Fibroblast of pulmonary artery (primary cell): ENCODE results near the gene ZFPM1.

Experiments
- DNase-seq: peaks from one replicate; pipeline ENCODE4 v3.0.0-alpha.2; 2010; ENCODE audit warnings: low read depth
- H3K4me3 ChIP-seq: replicated peaks from 2 replicates; pipeline ENCODE4 v1.5.1; 2011; ENCODE audit warnings: low read depth, mild to moderate bottlenecking, control low read depth, low read length, moderate library complexity
- TF ChIP-seq, protein P1 (sequence below): IDR thresholded peaks from 2 replicates; pipeline ENCODE4 v1.5.1; 2011; ENCODE audit warnings: mild to moderate bottlenecking, control low read depth, low read length, inconsistent platforms; ENCODE audit errors: missing control alignments

ZFPM1 gene

DNA sequence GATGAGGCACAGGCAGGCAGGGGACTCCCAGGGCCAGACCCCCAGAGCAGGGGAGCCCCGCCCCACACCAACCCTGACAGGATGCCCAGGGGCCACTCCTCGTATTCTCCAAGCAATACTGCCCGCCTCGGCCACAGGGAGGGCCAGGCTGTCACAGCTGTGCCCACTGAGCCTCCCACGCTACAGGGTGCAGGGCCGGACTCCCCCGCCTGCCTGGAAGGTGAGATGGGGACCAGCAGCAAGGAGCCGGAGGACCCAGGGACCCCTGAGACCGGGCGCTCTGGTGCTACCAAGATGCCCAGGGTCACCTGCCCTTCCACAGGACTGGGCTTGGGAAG lies 18.8 kb upstream of the ZFPM1 start:
- TF ChIP-seq, protein P1, sequence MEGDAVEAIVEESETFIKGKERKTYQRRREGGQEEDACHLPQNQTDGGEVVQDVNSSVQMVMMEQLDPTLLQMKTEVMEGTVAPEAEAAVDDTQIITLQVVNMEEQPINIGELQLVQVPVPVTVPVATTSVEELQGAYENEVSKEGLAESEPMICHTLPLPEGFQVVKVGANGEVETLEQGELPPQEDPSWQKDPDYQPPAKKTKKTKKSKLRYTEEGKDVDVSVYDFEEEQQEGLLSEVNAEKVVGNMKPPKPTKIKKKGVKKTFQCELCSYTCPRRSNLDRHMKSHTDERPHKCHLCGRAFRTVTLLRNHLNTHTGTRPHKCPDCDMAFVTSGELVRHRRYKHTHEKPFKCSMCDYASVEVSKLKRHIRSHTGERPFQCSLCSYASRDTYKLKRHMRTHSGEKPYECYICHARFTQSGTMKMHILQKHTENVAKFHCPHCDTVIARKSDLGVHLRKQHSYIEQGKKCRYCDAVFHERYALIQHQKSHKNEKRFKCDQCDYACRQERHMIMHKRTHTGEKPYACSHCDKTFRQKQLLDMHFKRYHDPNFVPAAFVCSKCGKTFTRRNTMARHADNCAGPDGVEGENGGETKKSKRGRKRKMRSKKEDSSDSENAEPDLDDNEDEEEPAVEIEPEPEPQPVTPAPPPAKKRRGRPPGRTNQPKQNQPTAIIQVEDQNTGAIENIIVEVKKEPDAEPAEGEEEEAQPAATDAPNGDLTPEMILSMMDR, result no peak
- DNase-seq, result no peak
- no peak overlapping the region for H3K4me3 ChIP-seq

DNA sequence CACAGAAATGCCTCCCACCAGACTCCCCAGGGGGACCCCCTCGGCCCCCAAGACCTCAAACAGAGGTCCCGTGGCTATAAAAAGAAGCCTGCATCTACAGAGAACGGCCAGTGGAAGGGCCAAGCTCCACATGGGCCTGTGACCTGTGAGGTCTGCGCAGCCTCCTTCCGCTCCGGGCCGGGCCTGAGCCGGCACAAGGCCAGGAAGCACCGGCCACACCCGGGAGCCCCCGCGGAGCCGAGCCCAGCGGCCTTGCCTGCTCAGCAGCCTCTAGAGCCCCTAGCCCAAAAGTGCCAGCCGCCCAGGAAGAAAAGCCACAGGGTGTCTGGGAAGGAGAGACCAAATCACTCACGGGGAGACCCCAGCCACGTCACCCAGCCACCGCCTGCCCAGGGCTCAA lies 18.3 kb upstream of the ZFPM1 start:
- no peak for DNase-seq
- TF ChIP-seq, protein P1, result no peak
- no peak overlapping the region for H3K4me3 ChIP-seq

DNA sequence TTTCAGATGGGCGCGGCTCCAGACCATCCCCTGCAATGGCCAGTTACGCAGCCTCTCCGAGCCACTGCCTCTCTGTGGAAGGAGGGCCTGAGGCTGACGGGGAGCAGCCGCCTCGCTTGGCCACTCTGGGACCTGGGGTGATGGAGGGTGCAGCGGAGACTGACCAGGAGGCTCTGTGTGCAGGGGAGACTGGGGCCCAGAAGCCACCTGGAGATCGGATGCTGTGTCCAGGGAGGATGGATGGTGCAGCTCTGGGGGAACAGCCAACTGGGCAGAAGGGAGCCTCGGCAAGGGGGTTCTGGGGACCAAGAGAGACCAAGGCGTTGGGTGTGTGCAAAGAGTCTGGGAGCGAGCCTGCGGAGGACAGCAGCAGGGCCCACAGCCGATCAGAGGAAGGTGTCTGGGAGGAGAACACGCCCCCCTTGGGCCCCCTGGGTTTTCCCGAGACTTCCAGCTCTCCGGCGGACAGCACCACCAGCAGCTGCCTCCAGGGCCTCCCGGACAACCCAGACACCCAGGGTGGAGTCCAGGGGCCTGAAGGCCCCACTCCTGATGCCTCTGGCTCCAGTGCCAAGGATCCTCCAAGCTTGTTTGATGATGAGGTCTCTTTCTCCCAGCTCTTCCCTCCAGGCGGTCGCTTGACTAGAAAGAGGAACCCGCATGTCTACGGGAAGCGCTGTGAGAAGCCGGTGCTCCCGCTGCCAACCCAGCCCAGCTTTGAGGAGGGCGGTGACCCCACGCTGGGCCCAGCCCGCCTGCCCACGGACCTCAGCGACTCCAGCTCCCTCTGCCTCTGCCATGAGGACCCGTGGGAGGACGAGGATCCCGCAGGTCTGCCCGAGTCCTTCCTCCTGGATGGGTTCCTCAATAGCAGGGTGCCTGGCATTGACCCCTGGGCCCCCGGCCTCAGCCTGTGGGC lies 17.4 kb upstream of the ZFPM1 start:
- DNase-seq, result no peak
- no peak overlapping the region for H3K4me3 ChIP-seq
- TF ChIP-seq, protein P1, result no peak

DNA sequence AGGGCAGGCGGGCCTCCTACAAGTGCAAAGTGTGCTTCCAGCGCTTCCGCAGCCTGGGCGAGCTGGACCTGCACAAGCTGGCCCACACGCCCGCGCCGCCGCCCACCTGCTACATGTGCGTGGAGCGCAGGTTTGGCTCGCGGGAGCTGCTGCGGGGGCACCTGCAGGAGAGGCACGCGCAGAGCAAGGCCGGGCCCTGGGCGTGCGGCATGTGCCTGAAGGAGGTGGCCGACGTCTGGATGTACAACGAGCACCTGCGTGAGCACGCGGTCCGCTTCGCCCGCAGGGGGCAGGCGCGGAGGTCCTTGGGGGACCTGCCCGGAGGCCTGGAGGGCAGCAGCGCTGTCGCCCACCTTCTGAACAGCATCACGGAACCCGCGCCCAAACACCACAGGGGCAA lies 16.3 kb upstream of the ZFPM1 start:
- H3K4me3 ChIP-seq, result no peak overlapping the region
- DNase-seq, result no peak
- TF ChIP-seq, protein P1, result no peak

DNA sequence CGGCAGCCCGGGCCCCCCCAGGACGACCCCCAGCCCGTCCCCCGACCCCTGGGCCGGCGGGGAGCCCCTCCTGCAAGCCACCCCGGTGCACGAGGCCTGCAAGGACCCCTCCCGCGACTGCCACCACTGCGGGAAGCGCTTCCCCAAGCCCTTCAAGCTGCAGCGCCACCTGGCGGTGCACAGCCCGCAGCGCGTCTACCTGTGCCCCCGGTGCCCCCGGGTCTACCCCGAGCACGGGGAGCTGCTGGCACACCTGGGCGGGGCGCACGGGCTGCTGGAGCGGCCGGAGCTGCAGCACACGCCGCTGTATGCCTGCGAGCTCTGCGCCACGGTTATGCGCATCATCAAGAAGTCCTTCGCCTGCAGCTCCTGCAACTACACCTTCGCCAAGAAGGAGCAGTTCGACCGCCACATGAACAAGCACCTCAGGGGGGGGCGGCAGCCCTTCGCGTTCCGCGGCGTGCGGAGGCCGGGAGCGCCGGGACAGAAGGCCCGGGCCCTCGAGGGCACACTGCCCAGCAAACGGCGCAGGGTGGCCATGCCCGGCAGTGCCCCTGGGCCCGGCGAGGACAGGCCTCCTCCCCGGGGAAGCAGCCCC lies 15.6 kb upstream of the ZFPM1 start:
- peak; percentile 35 for DNase-seq
- TF ChIP-seq, protein P1, result peak; percentile 56

DNA sequence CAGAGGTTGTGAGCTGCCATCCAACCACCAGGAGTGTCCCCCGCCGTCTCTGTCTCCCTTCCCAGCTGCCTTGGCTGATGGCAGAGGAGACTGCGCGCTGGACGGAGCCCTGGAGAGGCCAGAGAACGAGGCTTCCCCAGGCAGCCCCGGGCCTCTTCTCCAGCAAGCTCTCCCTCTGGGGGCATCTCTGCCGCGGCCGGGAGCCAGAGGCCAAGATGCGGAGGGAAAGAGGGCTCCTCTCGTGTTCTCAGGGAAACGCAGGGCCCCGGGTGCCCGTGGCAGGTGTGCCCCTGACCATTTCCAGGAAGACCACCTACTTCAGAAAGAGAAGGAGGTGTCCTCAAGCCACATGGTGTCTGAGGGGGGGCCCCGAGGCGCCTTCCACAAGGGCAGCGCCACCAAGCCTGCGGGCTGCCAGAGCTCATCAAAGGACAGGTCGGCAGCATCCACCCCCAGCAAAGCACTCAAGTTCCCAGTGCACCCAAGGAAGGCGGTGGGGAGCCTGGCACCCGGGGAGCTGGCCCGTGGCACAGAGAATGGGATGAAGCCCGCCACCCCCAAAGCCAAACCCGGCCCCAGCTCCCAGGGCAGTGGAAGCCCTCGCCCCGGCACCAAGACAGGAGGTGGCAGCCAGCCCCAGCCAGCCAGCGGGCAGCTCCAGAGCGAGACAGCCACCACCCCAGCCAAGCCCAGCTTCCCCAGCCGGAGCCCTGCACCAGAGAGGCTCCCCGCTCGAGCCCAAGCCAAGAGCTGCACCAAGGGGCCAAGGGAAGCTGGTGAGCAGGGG lies 14.8 kb upstream of the ZFPM1 start:
- TF ChIP-seq, protein P1, result no peak

More for the DNA sequence above, 15.6 kb upstream of the ZFPM1 start:
- H3K4me3 ChIP-seq, result no peak overlapping the region

More for the DNA sequence above, 14.8 kb upstream of the ZFPM1 start:
- DNase-seq, result no peak
- H3K4me3 ChIP-seq, result no peak overlapping the region
